T-helper 2 cell treated with Interferon-gamma antibody and Interleukin-4, amounts not matched to agents 5 μg/mL and 100 μg/mL, for 36 hours (primary cell): ENCODE results near the gene CCN6.

Experiments
- DNase-seq: peaks from one replicate; pipeline ENCODE4 v3.0.0; 2021; ENCODE audit warnings: low spot score
- H3K27ac Mint-ChIP-seq: one replicate; pipeline ENCODE4 v1.8.0; 2021; ENCODE audit warnings: mild to moderate bottlenecking, mixed read lengths
- H3K27me3 Mint-ChIP-seq: one replicate; pipeline ENCODE4 v1.8.0; 2021; ENCODE audit warnings: low read depth, mixed read lengths
- H3K36me3 Mint-ChIP-seq: one replicate; pipeline ENCODE4 v1.8.0; 2021; ENCODE audit warnings: low read depth, mixed read lengths
- H3K4me1 Mint-ChIP-seq: one replicate; pipeline ENCODE4 v1.8.0; 2021; ENCODE audit warnings: low read depth, mixed read lengths
- H3K4me3 Mint-ChIP-seq: one replicate; pipeline ENCODE4 v1.8.0; 2022; ENCODE audit warnings: mild to moderate bottlenecking, moderate library complexity, mixed read lengths
- H3K9me3 Mint-ChIP-seq: one replicate; pipeline ENCODE4 v1.8.0; 2021; ENCODE audit warnings: mixed read lengths

The CCN6 gene

GRCh38 chr6:112019589-112019988 lies 34.3 kb upstream of the CCN6 start:
- Mint-ChIP-seq H3K9me3 (peaks cover 12% of the 10 kb centered on the region), H3K36me3 (peaks cover 11% of the 10 kb centered on the region), H3K27ac (no peak overlapping the region), H3K27me3 (no peaks in the 10 kb centered on the region), H3K4me3 (no peak overlapping the region), H3K4me1 (peaks cover 50% of the 10 kb centered on the region)
- no peak for DNase-seq

- H3K27ac Mint-ChIP-seq: peak overlapping the region; percentile 59
- H3K4me1 Mint-ChIP-seq: peaks cover 37% of the 10 kb centered on the region
Observed at GRCh38 chr6:112021691-112022310, 32.1 kb upstream of the CCN6 start.

DNA sequence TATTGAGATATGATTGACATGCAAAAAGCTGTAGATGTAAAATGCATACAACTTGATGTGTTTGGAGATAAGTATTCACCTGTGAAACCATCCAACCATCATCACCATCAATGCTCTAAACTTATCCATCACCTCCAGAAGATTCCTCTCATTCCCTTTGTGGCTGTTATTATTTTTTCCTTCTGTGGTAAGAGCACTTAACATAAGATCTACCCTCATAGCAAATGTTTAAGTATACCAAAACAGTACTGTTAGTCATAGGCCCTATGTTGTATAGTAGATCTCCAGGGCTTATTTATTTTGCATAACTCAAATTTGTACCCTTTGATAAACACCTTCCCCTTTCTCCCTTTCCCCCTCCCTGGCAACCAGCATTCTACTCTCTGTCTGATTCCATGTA lies 31.2 kb upstream of the CCN6 start:
- Mint-ChIP-seq H3K9me3 (peaks cover 18% of the 10 kb centered on the region), H3K36me3 (peaks cover 16% of the 10 kb centered on the region), H3K4me3 (peak overlapping the region; percentile 2), H3K4me1 (peaks cover 37% of the 10 kb centered on the region), H3K27ac (peak overlapping the region; percentile 13), H3K27me3 (no peaks in the 10 kb centered on the region)
- no peak for DNase-seq

More at GRCh38 chr6:112021691-112022310, 32.1 kb upstream of the CCN6 start:
- DNase-seq: no peak
- Mint-ChIP-seq H3K4me3 (peak overlapping the region; percentile 39), H3K9me3 (peaks cover 18% of the 10 kb centered on the region), H3K36me3 (peaks cover 14% of the 10 kb centered on the region), H3K27me3 (no peaks in the 10 kb centered on the region)

- no peak overlapping the region for H3K4me3 Mint-ChIP-seq
- H3K36me3 Mint-ChIP-seq: peaks cover 21% of the 10 kb centered on the region
- peaks cover 18% of the 10 kb centered on the region for H3K9me3 Mint-ChIP-seq
- peak overlapping the region; percentile 46 for H3K27ac Mint-ChIP-seq
- H3K27me3 Mint-ChIP-seq: no peaks in the 10 kb centered on the region
- H3K4me1 Mint-ChIP-seq: peaks cover 45% of the 10 kb centered on the region
- no peak for DNase-seq
Observed at GRCh38 chr6:112024464-112024863, 29.4 kb upstream of the CCN6 start.

DNA sequence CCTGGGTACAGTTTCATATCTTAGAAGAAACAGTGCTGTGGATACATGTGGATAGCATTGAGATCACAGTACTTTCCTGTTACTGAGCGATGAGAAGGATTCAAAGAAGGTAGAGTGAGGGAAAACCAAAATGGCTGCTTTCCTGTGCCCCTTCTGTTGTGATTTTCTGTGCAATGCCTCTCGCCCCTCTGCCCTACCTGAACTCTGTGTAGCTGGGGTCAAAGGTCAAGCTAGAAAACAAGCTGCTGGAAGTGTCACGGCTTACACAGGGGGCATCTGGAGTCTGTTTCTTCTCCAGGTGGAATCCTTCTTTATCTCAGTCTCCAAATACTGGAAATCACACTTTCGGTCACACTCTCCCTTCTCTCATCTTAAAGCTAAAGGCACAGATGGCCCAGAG lies 27.0 kb upstream of the CCN6 start:
- Mint-ChIP-seq H3K9me3 (peaks cover 18% of the 10 kb centered on the region), H3K36me3 (peaks cover 21% of the 10 kb centered on the region), H3K4me3 (no peak overlapping the region), H3K27me3 (no peaks in the 10 kb centered on the region), H3K4me1 (peaks cover 58% of the 10 kb centered on the region), H3K27ac (peak overlapping the region; percentile 93)
- no peak for DNase-seq

DNA sequence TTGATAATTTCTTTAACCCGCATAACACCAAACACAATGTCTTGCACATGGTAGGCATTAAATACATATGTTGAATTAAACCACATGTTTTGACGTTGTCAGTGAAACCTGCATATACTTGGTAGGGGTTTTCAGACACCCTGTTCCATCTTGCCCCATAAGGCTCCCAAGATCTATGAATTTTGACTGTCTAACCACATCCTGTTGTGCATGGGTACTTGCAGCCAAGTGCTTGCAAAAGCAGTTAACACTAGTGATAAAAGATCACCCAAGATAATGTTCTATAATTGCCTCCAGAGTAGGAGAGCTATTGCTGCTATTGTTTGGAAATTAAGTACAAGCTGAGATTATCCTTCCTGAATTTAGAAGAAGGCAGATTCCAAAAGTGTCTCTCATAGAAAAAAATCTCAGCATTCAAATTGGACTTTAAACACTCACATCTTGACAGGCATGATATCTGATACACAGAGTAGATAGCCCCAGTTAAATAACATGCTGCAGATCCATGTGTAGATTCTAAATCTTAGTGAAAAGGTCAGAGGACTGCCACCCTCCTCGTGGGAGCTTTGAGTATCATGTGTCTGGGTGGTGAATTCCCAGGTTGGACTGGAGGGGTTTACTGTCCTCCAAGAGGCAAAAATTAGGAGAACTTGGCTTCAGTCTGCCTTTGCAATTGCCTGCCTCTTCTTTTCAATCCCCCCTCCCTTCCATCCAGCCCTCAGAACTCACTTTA lies 25.8 kb upstream of the CCN6 start:
- DNase-seq: peak; percentile 69
- no peaks in the 10 kb centered on the region for H3K27me3 Mint-ChIP-seq
- H3K4me1 Mint-ChIP-seq: peaks cover 50% of the 10 kb centered on the region
- peak overlapping the region; percentile 93 for H3K27ac Mint-ChIP-seq
- peak overlapping the region; percentile 78 for H3K4me3 Mint-ChIP-seq
- H3K9me3 Mint-ChIP-seq: peaks cover 18% of the 10 kb centered on the region
- peaks cover 20% of the 10 kb centered on the region for H3K36me3 Mint-ChIP-seq

- H3K4me3 Mint-ChIP-seq: peak overlapping the region; percentile 78
- H3K9me3 Mint-ChIP-seq: peaks cover 10% of the 10 kb centered on the region
- H3K36me3 Mint-ChIP-seq: peaks cover 14% of the 10 kb centered on the region
- H3K27me3 Mint-ChIP-seq: no peaks in the 10 kb centered on the region
- H3K27ac Mint-ChIP-seq: peak overlapping the region; percentile 93
- DNase-seq: peak; percentile 58
- H3K4me1 Mint-ChIP-seq: peaks cover 59% of the 10 kb centered on the region
Observed at GRCh38 chr6:112029045-112029822, 24.7 kb upstream of the CCN6 start.

DNA sequence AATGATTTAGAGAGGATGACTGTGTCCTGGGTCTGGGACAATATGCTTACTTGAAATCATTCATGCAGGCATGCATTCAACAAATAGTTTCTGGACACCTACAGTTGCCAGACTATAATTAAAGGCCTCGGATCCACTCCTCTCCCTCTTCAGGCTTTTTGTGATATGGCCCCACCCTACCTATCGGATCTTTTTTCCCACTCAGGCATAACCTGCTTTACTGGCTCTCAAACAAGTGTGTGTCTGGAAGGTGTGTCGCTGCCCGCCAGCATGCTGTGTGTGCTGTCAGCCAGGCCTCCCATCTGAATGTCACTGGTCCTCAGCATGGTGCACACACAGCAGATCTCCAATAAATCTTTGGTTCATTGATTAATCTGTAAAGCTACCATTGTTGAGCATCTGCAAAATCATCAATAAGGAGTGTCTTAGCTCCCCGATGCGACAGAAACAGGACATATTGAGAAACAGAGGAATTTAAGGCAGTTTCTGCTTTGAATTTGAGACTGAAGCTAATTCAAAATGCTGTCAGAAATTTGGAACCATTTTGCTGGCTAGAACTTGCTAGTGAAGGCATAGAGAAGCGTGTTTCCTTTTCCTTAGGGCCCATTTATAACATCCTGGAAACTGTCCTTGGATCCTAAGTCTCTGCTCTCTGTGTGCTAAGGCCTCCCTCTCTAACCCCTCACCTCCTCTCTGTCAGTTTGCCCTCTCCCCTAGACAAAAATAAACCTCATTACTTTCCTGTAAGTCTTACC lies 23.5 kb upstream of the CCN6 start:
- H3K27ac Mint-ChIP-seq: no peak overlapping the region
- no peak overlapping the region for H3K4me3 Mint-ChIP-seq
- H3K27me3 Mint-ChIP-seq: no peaks in the 10 kb centered on the region
- H3K9me3 Mint-ChIP-seq: peaks cover 4% of the 10 kb centered on the region
- peaks cover 10% of the 10 kb centered on the region for H3K36me3 Mint-ChIP-seq
- DNase-seq: no peak
- H3K4me1 Mint-ChIP-seq: peaks cover 65% of the 10 kb centered on the region

- no peak overlapping the region for H3K4me3 Mint-ChIP-seq
- no peaks in the 10 kb centered on the region for H3K27me3 Mint-ChIP-seq
- DNase-seq: no peak
- H3K27ac Mint-ChIP-seq: no peak overlapping the region
- H3K9me3 Mint-ChIP-seq: peaks cover 4% of the 10 kb centered on the region
- H3K4me1 Mint-ChIP-seq: peaks cover 72% of the 10 kb centered on the region
- peaks cover 10% of the 10 kb centered on the region for H3K36me3 Mint-ChIP-seq
Observed at GRCh38 chr6:112030961-112031660, 22.8 kb upstream of the CCN6 start.

DNA sequence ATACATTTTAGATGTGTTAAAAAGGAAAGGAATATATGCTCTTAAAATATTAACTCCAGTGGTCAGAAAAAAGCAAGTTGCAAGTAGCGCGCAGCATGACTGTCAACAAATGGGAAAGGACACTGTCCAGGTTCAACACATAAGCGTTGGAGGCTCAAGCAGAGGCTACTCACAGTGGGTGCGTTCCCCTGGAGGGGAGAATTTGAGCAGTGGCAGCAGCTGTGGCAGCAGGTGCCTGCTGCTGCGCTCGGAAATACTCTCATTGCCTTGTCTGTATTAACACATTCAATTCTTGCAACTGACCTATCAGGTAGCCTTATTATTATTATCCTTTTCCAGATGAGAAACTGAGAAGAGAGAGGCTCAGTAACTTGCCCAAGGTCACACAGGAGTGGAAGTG lies 21.9 kb upstream of the CCN6 start:
- Mint-ChIP-seq H3K36me3 (peaks cover 7% of the 10 kb centered on the region), H3K27me3 (no peaks in the 10 kb centered on the region), H3K9me3 (no peaks in the 10 kb centered on the region), H3K27ac (no peak overlapping the region), H3K4me1 (peaks cover 74% of the 10 kb centered on the region), H3K4me3 (no peak overlapping the region)
- DNase-seq: no peak

- DNase-seq: no peak
- Mint-ChIP-seq H3K27me3 (no peaks in the 10 kb centered on the region), H3K4me1 (peaks cover 71% of the 10 kb centered on the region), H3K4me3 (no peak overlapping the region), H3K27ac (no peak overlapping the region), H3K9me3 (no peaks in the 10 kb centered on the region), H3K36me3 (peaks cover 5% of the 10 kb centered on the region)
Observed at GRCh38 chr6:112032728-112033127, 21.2 kb upstream of the CCN6 start.

DNA sequence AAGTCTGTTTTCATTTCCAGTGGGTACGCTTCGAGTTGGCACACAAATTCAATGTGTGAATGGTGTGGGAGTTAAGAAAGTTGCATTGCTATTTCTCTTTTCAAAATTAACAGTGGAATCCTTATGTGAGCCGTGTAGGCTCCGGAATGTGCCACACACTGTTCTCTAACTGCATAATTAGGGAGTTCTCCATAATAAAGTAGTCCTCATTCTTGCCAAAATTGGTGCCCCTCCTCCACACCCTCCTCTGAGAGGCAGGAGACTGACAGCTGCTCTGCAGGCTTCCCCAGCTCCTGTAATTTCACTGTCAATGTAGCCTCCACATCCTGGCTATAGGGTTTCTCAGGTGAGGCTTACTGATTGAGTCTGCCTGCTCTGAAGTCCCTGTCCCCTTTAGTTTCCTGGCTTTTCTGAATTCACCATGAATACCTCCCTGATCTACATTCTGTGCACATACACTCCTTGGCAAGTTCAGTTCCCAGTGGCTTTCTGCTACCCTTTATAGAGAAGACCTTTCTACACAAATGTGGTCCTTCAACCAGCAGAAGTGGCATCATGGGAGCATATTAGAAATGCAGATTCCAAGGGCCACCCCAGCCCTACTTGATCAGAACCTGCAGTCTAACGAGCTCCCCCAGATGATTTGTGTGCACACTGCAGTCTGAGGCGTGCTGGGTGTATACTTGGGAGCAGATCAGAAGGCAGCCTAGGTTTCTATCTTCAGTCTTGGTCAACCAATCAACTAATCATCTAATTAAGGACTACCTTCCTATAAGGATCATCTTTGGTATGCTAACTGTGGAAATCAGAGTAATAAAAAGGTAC lies 19.9 kb upstream of the CCN6 start:
- no peaks in the 10 kb centered on the region for H3K36me3 Mint-ChIP-seq
- H3K4me1 Mint-ChIP-seq: peaks cover 61% of the 10 kb centered on the region
- H3K27me3 Mint-ChIP-seq: no peaks in the 10 kb centered on the region
- no peak overlapping the region for H3K27ac Mint-ChIP-seq
- DNase-seq: no peak
- H3K9me3 Mint-ChIP-seq: no peaks in the 10 kb centered on the region
- peak overlapping the region; percentile 36 for H3K4me3 Mint-ChIP-seq
